ENCODE results near the gene FOXO1. TPM values are rescaled to one million over a fixed set of nuclear protein-coding genes. Genes with fewer than 3 reads are reported as not detected.

The FOXO1 gene
- total RNA-seq, 1 experiment from 2014 or later: 7.4 TPM

DNA sequence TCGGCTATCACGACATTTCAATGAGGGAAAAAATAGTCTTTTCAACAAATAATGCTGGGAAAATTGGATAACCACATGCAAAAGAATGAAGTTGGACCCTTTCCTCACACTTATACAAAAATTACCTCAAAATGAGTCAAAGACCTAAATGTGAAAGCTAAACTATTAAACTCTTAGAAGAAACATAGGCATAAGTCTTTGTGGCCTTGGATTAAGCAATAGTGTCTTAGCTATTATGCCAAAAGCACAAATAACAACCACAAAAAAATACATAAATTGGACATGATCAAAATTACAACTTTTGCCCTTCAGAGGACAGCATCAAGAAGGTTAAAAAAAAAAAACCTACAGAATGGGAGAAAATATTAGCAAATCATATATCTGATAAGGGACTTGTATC lies 156.6 kb downstream of the FOXO1 start:
- DNase-seq (ENCODE audit: low spot score): no peak

DNA sequence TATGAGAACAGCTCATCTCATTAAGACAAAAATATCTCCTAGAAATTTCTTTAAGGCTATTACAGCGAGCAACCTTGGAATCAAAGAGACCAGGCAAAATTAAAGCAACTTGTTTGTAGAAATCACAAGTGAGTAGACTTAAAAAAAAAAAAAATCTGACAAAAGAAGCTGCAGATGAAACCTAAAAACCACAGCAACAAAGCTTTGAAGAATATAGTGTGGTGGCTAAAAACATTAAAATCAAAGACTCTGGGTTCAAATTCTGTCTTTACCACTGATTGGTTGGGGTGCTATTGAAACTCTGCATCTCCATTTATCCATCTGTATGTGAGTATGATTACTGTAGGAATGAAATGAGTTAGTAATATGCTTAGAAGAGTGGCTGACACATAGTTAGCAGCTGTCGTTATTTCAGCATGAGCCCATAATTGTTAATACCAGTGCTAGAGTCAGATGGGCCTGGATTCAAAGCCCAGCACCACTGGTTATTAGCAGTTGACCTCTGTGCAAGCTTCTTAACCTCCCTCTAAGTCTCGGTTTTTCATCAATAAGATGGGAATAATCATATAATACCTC lies 157.6 kb downstream of the FOXO1 start:
- no peak for DNase-seq (ENCODE audit: low spot score)

DNA sequence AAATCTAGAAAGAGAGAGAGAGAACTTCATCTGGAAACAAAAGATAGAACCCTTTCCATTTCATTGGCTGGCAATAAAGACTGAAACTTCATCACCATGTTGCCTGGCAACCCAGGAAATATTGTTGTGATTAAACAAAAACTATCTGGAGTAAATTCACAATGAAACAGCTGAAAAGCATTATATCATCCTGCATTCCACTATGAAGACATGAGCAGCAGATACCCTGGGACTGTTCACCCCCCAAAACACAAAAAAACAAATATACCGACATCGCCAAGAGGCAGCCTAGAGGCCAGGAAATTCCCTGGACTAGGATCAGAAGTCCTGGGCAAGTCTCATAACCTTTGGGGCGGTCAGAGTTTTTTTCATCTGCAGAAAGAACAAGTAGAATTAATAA lies 158.3 kb downstream of the FOXO1 start:
- peak; percentile 42 for DNase-seq (ENCODE audit: low spot score)

DNA sequence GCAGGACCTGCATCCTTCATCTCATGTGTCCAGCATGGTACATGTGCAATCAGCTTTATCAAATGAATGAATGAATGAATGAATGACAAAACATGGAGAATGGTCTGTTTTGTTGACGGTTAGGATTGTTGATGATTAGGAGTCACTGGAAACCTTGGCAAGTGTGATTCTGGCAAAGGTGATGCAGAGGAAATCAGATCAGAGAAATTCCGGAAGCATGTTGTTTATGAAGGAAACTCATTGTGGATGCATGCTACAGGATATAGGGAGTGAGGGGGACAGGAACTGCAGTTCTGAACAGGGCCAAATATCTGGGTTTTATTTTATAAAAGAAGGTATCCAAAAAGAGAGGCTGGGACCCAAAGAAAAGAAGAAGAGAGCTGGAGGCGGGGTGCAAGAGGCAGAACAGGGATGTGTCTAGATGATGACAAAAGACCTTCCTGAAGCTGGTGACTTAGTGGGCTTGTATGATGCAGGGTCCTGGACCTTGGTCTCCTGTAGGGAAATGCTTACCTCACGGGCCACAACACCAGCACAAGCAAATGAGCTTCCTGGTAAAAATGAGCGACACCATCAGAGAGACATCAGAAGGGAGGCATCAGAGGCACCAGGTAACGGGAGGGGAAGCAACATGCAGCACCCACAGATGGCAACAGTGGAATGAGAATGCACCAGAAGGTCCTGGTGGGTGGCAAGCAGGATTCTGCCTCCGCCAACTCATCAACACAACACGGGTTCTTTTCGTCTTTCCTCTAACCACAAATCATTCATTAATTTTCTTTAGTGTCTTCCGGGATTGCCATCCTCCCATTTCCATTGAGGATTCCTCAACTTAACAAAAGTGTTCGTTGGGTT lies 159.6 kb downstream of the FOXO1 start:
- DNase-seq (ENCODE audit: low spot score): no peak

Other genes starting within 250 kb of the FOXO1 start
- gene MRPS31, start 104.5 kb upstream of the FOXO1 start, total RNA-seq (2014; rRNA removed; shearing (Covaris generic)): 10.5 and 10.8 TPM in 2 replicates
- 22.7 and 30.2 TPM in 2 replicates for gene SLC25A15, start 123.0 kb upstream of the FOXO1 start, total RNA-seq (2014; rRNA removed; shearing (Covaris generic))

All from HT-29 (cell line).